Stimulated activated CD8-positive, alpha-beta memory T cell treated with anti-CD3 and anti-CD28 coated beads, Interleukin-15, amount 100 ng/mL, for 4 hours (primary cell): ENCODE results near the gene MBNL2.
"Not testable (repeated sequence)": the region's sequence is repeated elsewhere in the genome, so short reads cannot be mapped to it uniquely, and the experiment has no call there.

ENCODE experiments used
- DNase-seq, 2 donors: peaks; one replicate each; pipeline ENCODE4 v3.0.0-alpha.2; 2020; ENCODE audit warnings: low read depth in 2 of 2

MBNL2 gene

DNA sequence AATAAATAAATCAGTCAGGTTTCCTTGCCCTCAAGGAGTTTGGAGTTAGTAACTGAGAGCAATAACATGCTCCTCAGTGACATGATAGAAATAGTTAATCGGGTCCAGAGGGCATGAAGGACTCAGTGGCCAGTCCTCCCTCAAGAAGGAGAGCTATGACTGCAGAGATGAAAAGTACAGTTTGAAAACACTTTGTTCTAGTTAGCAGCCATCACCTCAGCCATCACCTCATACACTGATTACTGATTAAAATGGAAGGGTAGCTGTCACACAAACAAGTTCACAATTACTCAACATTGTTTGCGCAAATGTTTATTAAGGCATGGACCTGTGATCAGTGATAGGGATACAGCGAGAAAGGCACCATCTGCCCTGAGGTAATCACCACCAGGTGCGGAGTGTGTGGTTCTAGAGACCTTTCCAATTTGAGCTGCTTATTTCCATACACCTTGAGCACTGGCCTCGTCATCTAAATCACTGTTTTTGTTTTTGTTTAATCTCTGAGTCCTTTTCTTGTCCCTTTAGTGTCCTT is 126.5 kb downstream of the MBNL2 start:
- DNase-seq, result no peak

DNA sequence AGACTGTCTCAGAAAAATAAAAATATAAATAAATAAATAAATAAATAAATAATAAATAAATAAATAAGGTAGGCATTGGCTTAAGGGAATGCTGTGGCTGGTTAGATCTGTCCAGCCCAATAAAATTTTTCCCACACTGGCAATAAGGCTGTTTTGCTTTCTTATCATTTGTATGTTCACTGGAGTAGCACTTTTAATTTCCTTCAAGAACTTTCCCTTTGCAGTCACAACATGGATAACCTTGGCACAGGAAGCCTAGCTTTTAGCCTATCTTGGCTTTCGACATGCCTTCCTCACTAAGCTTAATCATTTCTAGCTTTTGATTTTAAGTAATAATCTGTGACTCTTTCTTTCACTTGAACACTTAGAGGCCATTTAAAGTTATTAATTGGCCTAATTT is 129.9 kb downstream of the MBNL2 start:
- DNase-seq, result not testable (repeated sequence)

DNA sequence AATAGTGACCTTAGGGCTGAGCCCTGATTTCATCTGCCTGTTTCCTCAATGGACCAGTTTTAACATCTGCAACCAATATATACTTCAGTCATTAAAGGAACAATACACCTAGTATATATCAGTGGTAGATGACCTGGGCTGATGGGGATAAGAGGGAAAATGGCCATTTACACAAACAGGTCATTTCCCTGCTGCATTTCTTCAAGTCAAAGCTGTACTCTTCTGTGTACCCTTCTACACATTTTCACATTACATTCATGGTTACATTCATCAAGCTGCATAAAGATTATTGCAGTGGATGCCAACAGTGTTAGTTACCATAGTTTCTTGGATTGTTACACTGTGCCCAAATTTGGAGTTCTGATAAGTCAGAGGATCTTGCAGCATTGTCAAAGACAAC is 130.7 kb downstream of the MBNL2 start:
- DNase-seq, result no peak

DNA sequence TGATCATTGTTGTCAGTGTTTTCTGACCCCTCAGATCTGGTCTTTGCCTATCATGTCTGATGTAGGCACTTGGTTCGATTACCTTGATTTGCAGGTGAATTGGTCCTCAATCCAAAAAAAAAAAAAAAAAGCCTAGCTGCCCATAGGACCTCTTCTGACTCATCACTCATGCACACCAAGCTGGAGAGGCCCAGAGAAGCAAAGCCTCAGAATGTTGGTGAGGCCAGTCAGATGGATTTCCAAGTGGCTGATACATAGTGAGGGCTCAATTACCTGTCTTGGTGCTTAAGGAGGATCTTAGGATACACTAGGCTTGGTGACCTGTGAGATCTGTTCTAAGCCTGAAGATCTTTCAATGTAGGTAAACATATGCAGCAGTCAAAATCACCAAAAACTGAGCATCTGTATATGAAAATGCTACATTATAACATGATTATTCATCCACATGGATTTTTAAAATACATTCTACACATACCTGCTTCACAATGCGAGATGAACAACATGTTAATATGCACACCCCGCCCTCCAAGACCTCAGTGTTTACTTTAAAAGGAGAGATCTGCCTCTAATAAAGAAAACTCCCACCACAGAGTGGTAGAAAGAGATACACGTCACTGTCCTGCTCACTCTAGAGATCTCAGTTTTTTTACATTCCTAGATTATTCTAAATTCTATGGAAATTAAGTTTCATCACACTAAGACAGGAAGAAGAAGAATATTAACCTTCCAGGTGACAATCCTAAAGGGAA is 132.0 kb downstream of the MBNL2 start:
- no peak for DNase-seq

DNA sequence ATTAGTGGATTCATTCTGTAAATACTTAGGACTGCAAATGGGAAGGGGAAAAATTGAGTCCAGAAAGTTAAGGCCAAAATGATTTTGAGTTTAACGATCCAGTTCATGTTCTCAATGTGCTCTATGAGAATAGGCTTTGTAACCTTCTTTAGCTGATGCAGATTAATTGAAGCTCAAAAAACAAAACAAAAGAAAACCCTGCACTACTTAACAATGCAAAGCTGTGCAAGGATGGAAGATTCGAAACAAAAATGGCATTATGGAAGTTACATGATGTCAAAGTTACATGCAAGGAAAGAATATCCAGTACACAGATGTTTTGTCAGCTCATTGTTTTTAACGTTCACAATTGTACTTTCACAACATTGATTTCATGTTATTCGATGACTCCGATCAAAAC is 132.7 kb downstream of the MBNL2 start:
- no peak for DNase-seq

DNA sequence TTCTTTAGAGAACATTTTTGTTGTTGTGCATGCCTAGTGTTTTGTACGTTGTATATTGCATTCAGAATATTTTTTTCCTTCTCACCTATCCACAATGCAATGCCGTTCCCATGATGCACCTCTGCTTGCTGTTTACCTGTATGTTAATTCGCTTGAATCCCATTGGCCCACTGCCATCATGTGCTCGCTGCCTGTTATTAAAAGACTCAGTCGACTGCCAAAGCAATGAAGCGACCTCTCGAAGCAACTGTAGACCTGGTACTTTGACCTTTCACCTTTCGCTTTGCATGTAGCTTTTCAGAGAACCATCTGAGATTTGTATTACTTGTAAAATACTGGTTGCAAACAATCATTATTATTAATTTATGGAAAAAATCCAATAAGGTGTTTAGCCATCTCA is 134.5 kb downstream of the MBNL2 start:
- DNase-seq, result no peak

DNA sequence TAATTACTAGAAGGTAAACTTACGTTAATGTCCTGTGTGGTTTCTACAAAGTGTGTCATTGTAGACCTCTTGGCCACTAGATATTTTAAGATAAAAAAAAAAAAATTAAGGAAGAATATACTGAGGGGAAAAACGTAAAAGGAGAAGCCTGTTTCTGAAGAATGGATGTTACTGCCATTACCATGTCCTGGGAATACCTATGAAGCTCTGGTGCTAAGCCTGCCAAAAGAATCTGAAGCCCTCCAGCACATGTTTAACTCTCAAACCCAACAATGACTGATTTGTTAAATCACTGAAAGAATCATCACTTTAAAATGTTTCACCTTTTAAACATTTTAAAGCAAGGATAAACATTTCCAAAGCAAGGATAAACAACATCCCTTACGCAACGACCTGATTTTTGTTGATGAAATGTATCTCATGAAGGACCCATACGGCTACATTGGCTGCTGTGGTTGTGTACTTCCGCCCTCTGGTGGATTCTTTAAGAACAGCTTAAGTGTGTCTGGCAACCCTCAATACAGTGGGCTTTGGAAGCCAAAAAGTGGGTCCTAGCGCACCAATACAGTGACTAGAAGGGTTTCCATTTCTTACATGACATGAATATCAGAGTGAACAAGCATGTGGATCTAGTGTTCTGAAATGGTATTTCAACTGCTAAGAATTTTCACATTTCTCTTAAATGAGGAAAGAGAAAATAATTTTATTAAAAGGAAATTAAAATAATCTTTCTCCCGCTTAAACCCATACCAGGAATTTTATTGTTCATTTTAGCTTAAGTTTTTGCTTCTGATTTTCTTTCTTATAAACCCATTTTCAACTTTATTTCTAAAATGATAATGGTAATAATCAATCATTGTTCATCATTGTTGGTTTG is 137.3 kb downstream of the MBNL2 start:
- peak in 1 of 2 donors; percentile 19 for DNase-seq

DNA sequence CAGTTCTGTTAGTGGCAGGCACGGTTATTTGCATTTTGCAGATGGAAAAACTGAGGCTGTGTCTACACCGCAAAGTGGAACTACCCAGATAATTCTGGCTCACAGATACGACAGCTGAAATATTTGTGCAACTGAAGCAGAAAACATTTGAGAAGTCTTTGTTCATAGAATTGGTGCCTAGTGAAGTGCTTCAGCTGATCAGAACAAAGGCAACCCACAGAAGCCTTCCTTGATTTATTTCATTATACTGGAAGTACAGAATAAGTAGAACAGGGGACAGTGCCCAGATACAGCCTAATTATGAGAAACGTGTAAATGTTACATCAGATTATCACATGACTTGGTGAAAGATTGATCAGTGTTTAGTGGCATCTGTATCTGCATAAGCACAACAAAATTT is 138.5 kb downstream of the MBNL2 start:
- no peak for DNase-seq

DNA sequence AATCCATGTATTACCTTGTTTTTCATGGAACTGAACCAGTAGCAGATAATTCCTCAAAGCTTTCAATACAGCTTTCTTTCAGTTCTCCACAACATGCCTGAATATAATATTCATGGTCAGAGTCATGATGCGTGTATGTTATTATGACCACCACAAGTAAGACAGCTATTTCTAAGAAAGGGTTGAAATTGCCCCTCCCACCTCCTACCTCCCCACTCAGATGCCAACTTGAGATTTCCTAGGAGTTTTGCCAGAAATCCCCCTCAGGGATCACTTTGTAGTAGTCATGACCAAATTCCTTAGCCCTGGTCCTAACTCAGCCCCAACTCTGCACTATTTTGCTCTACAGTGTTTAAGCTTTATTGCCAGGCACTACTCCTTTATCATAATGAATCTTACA is 141.9 kb downstream of the MBNL2 start:
- no peak for DNase-seq

DNA sequence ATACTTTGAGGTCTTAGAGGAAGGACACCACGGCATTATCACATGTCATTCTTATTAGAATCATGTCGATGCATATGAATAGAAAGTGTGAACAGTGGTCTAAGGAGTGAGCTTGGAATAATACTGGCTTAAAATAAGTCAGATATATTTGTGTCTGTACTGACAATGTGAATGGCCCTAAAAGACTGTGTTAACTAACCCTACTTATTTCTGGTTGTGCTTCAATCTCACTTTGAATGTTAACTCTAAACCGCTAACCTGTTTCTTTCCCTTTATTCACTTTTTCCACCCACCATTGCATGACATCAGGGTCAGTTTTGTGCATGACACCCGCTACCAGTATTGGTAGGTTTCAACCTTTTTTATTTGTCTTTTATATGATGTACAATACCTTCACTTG is 142.7 kb downstream of the MBNL2 start:
- no peak for DNase-seq

DNA sequence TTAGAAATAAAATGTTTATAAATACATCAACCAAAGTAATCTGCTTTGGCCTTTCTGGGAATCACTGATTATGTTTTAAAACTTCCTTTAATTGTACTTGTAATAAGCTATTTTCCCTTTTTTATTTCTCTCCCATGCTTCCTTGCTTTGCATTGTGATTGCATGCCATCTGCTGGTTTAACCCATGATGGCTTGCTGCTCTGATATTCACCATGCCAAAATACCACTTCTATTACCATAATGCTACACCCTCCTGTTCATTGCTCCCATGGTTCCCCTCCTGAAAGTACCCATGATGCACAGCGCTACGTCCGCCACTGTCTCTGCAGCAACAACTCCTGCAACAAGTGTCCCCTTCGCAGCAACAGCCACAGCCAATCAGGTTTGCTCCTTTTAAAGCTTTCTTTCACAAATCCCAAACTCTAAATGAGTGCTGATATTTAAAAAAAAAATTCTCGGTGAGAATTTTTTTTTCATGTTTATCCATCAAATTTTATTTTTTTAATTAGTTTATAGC is 144.1 kb downstream of the MBNL2 start:
- DNase-seq, result no peak

DNA sequence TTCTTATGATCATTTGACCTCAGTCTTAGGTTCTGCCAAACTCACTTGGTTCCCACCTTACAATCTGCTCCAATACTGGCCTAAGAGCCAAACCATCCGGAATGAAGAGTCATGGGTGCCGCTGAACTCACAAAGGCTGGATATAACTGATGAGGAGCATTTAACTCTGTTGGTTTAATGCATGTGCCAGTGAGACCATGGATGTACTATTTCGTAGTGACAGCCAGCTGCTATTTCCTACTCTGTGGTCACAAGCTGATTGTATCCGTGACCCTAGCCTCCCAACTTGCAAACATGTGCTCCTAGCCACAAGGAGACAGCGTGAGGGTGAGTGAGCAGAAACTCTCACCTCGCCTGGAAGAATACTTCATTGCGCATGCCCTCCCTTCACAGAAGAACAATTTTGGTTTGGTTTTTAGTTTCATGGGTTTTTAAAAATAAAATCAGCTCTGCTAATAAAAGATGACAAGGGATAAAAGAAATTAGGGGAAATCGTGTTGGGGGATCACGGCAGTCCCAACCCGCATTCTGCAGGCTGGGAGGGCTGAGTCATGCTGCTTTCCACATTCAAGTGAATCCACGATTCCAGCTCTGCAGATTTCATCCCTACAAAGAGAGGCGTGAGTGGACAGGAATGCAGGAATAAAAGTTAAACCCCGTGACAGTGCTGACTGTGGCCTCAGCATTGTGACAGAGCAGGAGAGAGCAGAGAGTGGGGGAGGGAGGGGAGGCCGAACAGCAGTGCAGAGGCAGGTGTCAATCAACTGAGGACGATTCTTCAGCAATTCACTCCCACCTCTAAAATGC is 145.1 kb downstream of the MBNL2 start:
- DNase-seq, result no peak

DNA sequence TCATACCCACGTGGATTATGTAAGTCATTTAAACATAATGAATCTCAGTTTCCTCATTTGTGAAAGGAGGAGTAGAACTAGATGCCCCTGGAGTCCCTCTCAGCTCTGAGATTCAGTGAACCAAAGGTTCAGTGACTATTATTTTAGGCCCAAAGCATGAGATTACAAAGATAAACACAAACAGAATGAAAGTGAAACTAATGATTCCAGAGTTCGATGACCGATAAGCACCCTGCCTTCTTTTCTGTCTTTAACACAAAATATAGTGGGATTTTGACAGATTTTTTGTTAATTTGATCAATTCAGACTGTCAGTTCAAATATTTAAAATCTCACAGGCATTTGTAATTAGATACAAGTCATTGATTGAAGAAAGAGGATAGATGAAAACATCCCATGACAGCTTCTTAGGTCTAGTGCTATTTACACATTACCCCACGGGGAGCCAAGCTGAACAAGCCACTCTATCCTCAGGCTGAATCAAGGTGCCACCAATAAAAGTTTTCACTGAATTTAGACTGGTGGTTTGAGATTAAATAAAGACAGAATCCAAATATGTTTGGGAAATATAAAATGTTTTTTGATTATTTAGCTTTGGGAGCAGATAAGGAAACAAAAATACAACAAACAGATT is 147.2 kb downstream of the MBNL2 start:
- no peak for DNase-seq

DNA sequence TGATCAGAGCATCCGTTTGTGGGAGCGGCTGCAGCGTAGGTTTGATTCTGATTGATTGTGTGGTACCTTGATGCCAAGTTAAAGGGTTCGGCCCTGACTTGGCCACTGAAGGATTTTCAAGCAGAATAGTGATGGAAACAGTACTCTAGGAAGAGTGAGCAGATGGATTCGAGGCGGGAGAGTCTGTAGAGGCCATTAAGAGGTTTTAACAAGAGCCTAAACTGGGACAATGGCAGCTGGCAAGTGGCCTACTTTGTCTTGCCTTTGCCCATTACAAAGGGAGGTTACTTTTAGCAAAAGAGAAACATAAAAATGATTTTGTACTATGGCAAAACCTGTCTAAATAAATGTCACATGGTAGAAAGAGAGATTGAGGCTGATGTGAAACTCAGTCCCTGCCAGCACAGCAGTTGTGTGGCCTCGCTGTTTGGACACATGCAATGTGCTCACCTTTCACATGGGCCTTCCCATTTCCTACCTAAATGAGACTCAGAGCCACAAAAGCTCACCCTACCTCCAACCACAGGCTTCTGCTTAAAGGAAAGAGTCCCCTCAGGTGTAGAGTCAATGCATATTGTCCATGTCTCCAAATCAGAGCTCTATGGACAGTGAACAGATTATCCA is 149.5 kb downstream of the MBNL2 start:
- no peak for DNase-seq

DNA sequence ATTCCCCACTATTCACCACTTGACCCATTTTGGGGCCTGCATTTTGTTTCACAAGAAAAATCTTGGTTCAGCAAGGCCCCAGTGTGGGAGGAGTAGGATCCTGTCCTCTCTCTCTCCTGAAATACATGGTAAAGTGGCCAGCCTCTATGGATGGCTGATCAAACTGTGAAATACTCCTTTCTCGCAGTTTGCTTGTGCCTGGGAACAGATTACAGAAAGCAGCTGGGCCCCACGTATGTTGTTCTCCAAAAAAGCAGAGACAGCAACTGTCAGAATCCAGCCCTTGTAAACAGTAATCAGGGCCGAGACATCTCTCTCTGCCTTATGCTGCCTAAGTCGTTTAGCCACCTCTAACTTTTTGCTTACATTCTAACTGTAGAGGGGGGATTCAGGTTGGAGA is 150.8 kb downstream of the MBNL2 start:
- no peak for DNase-seq

DNA sequence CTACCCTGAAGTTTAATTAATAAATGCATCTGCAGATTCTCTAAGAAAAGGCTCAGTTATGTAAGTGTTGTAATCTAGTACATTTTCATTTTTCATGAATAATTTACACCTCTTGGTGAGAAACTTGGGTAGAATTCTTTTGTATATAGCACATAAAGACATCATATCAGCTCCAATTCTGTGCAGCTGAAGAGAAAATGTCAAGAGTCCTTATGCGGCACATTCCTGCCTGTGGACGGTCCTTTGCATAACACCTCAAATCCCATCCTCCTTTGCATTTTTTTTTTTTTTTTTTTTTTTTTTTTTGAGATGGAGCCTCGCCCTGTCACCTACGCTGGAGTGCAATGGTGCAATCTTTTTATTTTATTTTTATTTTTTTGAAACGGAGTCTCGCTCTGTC is 151.7 kb downstream of the MBNL2 start:
- no peak for DNase-seq

DNA sequence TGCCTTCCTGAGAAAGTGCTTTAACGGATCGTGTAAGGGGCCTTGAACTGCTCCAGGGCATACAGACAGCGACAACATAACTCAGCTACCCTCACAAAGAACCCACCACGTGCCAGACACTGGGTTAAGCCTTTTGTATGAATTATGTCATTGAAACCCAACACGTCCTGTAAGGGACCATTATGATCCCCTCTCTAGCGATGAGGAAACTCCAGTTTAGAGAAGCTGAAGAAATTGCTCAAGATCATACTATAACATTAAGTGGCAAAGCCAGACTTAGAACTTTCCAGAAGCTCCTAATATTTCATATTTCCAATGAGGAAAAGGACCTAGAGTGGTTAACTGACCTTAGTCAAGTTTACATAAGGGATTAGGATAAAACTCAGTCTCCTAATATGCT is 154.8 kb downstream of the MBNL2 start:
- no peak for DNase-seq

DNA sequence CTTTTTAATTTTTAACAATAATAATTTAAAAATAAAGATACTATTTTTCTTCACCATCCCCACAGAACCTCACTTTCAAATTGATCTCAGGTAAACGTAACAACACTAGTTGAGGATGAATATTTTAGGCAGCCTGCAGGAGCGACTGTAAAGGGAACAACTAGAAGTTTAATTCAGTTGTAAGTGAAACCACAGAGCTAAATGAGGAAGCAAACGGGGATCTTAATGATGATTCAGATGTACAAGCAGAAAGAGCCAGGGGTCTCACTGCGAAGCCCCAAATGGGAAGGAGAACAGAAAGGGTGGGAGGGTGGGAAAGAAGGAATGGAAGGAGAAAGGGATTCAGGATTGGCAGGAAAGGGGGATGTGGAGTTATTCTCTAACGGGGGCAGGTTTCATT is 157.3 kb downstream of the MBNL2 start:
- DNase-seq, result no peak

DNA sequence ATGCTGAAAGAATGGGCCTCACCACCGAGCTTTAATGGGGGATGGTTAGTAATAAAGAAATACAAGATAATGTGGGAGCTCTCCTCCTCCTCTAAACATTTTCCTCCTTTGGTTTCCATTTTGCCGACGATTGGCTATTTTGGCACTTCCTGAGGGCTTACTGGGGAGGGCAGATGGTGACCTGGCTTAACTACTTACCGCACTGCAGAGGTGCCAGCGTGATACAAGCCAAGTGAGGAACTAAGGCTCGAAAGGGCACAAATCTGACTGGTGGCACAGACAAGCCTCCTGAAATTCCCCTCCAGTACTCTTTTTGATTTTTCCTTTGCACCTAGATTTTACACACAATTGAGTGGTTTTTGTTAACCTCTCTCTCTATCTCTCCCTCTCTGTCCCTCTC is 158.6 kb downstream of the MBNL2 start:
- no peak for DNase-seq

DNA sequence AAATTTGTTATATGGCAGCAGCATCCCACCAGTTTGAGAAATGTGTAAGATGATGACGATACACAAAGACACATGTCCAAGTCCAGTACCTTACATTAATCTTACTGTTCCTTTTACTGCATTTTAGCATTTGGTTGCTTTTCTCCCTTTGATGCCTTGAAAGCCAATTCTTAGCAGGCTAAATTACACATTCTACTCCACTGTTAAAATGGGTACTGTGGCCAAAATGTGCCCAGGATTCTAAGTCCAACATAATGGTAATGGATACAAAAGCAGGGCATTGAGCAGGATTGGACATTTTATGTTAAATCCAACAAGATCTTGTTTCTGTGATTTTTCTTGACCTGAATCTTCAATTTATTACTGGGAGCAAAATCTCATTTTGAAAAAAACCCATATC is 159.1 kb downstream of the MBNL2 start:
- DNase-seq, result no peak

DNA sequence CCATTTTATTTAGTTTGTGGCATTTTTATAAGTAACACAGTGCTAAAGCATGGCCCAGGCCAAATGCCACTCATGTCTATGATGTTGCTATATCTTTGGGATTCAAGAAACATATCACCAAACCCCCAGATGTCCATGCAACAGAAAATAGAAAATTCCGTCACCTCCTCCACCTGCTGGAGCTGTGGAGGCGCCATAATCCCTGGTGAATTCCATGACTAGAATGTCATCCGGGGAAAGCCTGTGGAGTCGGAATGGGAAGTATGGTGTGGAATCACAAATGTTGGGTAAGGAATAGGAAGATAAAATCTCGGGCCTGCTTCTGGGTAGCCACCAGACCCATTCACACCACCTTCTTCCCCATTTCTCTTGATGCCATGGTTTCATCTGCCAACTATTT is 160.1 kb downstream of the MBNL2 start:
- no peak for DNase-seq
